Progenitor cell of endocrine pancreas (in vitro differentiated cells): ENCODE data around the gene PDLIM3. TPM values are rescaled to one million over a fixed set of nuclear protein-coding genes. Genes with fewer than 3 reads are reported as not detected.

Experiments
- DNase-seq: peaks from one replicate; pipeline ENCODE4 v3.0.0; 2021; ENCODE audit warnings: low spot score; ENCODE audit not compliant: unreplicated experiment
- H3K27ac Mint-ChIP-seq: 2 replicates; pipeline ENCODE4 v1.8.0; 2021; ENCODE audit warnings: mild to moderate bottlenecking, moderate library complexity, mixed read lengths
- H3K27me3 Mint-ChIP-seq: 2 replicates; pipeline ENCODE4 v1.8.0; 2021; ENCODE audit warnings: mixed read lengths
- H3K36me3 Mint-ChIP-seq: 2 replicates; pipeline ENCODE4 v1.8.0; 2022; ENCODE audit warnings: mixed read lengths; ENCODE audit not compliant: insufficient read depth
- H3K4me1 Mint-ChIP-seq: 2 replicates; pipeline ENCODE4 v1.8.0; 2021; ENCODE audit warnings: low read depth, mixed read lengths
- H3K4me3 Mint-ChIP-seq: 2 replicates; pipeline ENCODE4 v1.8.0; 2021; ENCODE audit warnings: low read depth, mild to moderate bottlenecking, moderate library complexity, mixed read lengths
- H3K9me3 Mint-ChIP-seq: 2 replicates; pipeline ENCODE4 v1.8.0; 2021; ENCODE audit warnings: low read depth, mixed read lengths
- CTCF ChIP-seq: fragments of 200-600 bp; sonication (generic); IDR thresholded peaks from one replicate; pipeline ENCODE4 v1.5.0; 2021; ENCODE audit warnings: antibody characterized with exemption, mild to moderate bottlenecking; ENCODE audit not compliant: unreplicated experiment
- total RNA-seq: library from RNA; stranded (reverse); gene quantifications from 2 replicates; pipeline ENCODE4 v1.2.1, GENCODE V29; 2021

The PDLIM3 gene
- total RNA-seq, 1 donor from 2014 or later = 3.2 TPM

GRCh38 chr4:185550933-185551332, 15.6 kb upstream of the PDLIM3 start:
- H3K36me3 Mint-ChIP-seq = no peaks in the 10 kb centered on the region
- peaks cover 3% of the 10 kb centered on the region for H3K9me3 Mint-ChIP-seq
- no peak for DNase-seq
- no peaks in the 10 kb centered on the region for H3K4me1 Mint-ChIP-seq
- no peak for TF ChIP-seq CTCF
- peaks cover 8% of the 10 kb centered on the region for H3K27me3 Mint-ChIP-seq
- H3K4me3 Mint-ChIP-seq = no peak overlapping the region
- no peak overlapping the region for H3K27ac Mint-ChIP-seq

GRCh38 chr4:185549095-185549639, 13.9 kb upstream of the PDLIM3 start:
- Mint-ChIP-seq H3K27me3 (peaks cover 8% of the 10 kb centered on the region), H3K4me3 (no peak overlapping the region), H3K27ac (no peak overlapping the region), H3K4me1 (no peaks in the 10 kb centered on the region), H3K9me3 (no peaks in the 10 kb centered on the region), H3K36me3 (no peaks in the 10 kb centered on the region)
- TF ChIP-seq CTCF = no peak
- no peak for DNase-seq

GRCh38 chr4:185548587-185548986, 13.3 kb upstream of the PDLIM3 start:
- H3K27ac Mint-ChIP-seq = no peak overlapping the region
- no peaks in the 10 kb centered on the region for H3K4me1 Mint-ChIP-seq
- H3K36me3 Mint-ChIP-seq = no peaks in the 10 kb centered on the region
- DNase-seq = no peak
- TF ChIP-seq CTCF = no peak
- no peaks in the 10 kb centered on the region for H3K9me3 Mint-ChIP-seq
- no peak overlapping the region for H3K4me3 Mint-ChIP-seq
- peaks cover 8% of the 10 kb centered on the region for H3K27me3 Mint-ChIP-seq

- Mint-ChIP-seq H3K4me1 (no peaks in the 10 kb centered on the region), H3K27me3 (no peaks in the 10 kb centered on the region), H3K4me3 (no peak overlapping the region), H3K27ac (no peak overlapping the region), H3K9me3 (no peaks in the 10 kb centered on the region), H3K36me3 (no peaks in the 10 kb centered on the region)
- no peak for DNase-seq
- no peak for TF ChIP-seq CTCF
These were observed 11.0 kb upstream of the PDLIM3 start for GRCh38 chr4:185546335-185546734.

DNA sequence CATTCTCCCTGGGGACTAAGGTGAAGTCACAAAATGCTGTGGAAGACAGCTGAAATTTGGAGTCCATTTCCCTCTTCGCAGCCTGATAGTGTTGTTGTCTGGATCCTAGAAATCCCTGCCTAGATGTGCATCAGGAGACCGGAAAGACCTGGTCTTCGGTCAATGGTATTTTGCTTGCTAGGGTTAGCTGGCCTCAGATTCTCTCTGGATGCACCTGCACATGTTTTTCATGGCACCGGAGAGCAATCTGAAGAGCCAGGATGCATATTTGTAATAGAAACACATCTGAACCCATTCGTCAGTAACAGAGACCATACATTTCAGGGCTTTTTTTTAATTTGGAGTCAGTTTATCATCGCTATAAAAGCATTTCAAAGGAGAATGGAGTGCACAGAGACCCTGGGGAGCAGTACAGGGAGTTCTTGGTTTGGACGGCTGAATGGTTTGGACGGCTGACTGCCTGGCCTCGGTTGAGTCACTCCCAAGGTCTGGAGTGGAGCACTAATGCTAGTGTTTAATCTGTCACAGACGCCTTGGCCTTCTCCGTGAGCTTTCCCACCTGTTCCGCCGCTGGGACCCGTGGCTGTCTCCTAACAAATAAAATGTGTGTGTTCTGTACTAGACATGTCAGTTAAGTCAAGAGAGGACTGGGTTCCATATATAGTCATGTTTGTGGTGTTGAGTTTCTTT, 7.5 kb upstream of the PDLIM3 start:
- no peaks in the 10 kb centered on the region for H3K27me3 Mint-ChIP-seq
- no peaks in the 10 kb centered on the region for H3K36me3 Mint-ChIP-seq
- no peak overlapping the region for H3K27ac Mint-ChIP-seq
- H3K4me3 Mint-ChIP-seq = no peak overlapping the region
- TF ChIP-seq CTCF = no peak
- DNase-seq = no peak
- no peaks in the 10 kb centered on the region for H3K9me3 Mint-ChIP-seq
- H3K4me1 Mint-ChIP-seq = no peaks in the 10 kb centered on the region
